A549 (cell line): Measurements from ENCODE around the gene SLC25A13. TPM values are rescaled to one million over a fixed set of nuclear protein-coding genes. Genes with fewer than 3 reads are reported as not detected.

Experiments used
- ATAC-seq, 2 experiments: fragments of 200-7000 bp in 1 of 2; fragments of >200 bp in 1 of 2; cut with Nextera tagmentation in 1 of 2; cut with Tn5 transposase in 1 of 2; 3 replicates each; pipeline versions ENCODE4 v1.8.0 to v1.9.1; 2018 to 2020; ENCODE audit warnings: mild to moderate bottlenecking in 1 of 2, moderate library complexity in 1 of 2
- CTCF ChIA-PET: fragments of 300-600 bp; sonication (Branson Sonifier 250); formaldehyde crosslinking; extraction: SDS; loops from one replicate; lab custom pipeline; 2021; ENCODE audit warnings: antibody characterized with exemption, inconsistent platforms; lab: Yijun Ruan, JAX
- POLR2A ChIA-PET: fragments of 350-600 bp; formaldehyde crosslinking; extraction: SDS; loops from one replicate; lab custom pipeline; 2021; ENCODE audit warnings: antibody characterized with exemption, inconsistent platforms; lab: Yijun Ruan, JAX
- DNase-seq, 2 experiments: peaks; one replicate each; pipeline versions ENCODE4 v3.0.0 to v3.0.0-alpha.2; 2011 to 2016; ENCODE audit warnings: low read depth in 1 of 2, low spot score in 1 of 2
- FAIRE-seq: peaks from 2 replicates; lab custom pipeline; 2011; peaks lifted over from hg19 to GRCh38; lab: Jason Lieb, UNC
- H3K27ac ChIP-seq, 2 experiments: fragments of >200 bp; sonication (Bioruptor Twin); formaldehyde crosslinking; 3 replicates each; pipeline ENCODE4 v1.5.1; 2016 to 2017
- H3K4me1 ChIP-seq: fragments of >200 bp; sonication (Bioruptor Twin); formaldehyde crosslinking; 3 replicates; pipeline ENCODE4 v1.6.1; 2016
- H3K4me2 ChIP-seq: fragments of >200 bp; sonication (Bioruptor Twin); formaldehyde crosslinking; 3 replicates; pipeline ENCODE4 v1.6.1; 2016
- H3K4me3 ChIP-seq: fragments of >200 bp; sonication (Bioruptor Twin); formaldehyde crosslinking; 3 replicates; pipeline ENCODE4 v1.5.1; 2016
- H3K9me3 ChIP-seq: fragments of >200 bp; sonication (Bioruptor Twin); formaldehyde crosslinking; 3 replicates; pipeline ENCODE4 v1.6.1; 2016
- BHLHE40 ChIP-seq: IDR thresholded peaks from 2 replicates; pipeline ENCODE4 v1.6.1; 2012; ENCODE audit warnings: low read depth, low read length, inconsistent platforms
- CBX8 ChIP-seq: fragments of 200-600 bp; sonication (generic); IDR thresholded peaks from 2 replicates; pipeline ENCODE4 v1.6.1; 2016
- CHD2 ChIP-seq: fragments of 150-350 bp; IDR thresholded peaks from 2 replicates; pipeline ENCODE4 v1.6.1; 2014; ENCODE audit warnings: low read length; ENCODE audit not compliant: partially characterized antibody
- EHF ChIP-seq: fragments of 250-450 bp; sonication (Bioruptor Pico); IDR thresholded peaks from 2 replicates; pipeline ENCODE4 v1.5.0; 2020; ENCODE audit warnings: mild to moderate bottlenecking
- ESRRA ChIP-seq: fragments of 150-350 bp; IDR thresholded peaks from 2 replicates; pipeline ENCODE4 v1.6.1; 2014; ENCODE audit warnings: mild to moderate bottlenecking, low read length, borderline replicate concordance
- HMGXB4 ChIP-seq: fragments of 250-450 bp; sonication (Bioruptor Pico); IDR thresholded peaks from 2 replicates; pipeline ENCODE4 v1.5.0; 2021; ENCODE audit warnings: mild to moderate bottlenecking, moderate library complexity, borderline replicate concordance
- HOXB13 ChIP-seq: fragments of 250-450 bp; sonication (Bioruptor Pico); IDR thresholded peaks from 2 replicates; pipeline ENCODE4 v1.5.0; 2020; ENCODE audit warnings: low read depth, mild to moderate bottlenecking, moderate library complexity
- TP53 ChIP-seq: fragments of 250-450 bp; sonication (Bioruptor Pico); IDR thresholded peaks from 2 replicates; pipeline ENCODE4 v1.5.0; 2021; ENCODE audit warnings: mild to moderate bottlenecking, moderate library complexity
- WGBS: methylation state at CpG from one replicate; pipeline ENCODE4 v1.1.6; 2017; ENCODE audit errors: missing lambda C conversion rate; 5-methylcytosine and 5-hydroxymethylcytosine counted together
- polyA plus RNA-seq, 4 experiments: library from polyadenylated mRNA; depleted of rRNA in 3 of 4; stranded (reverse); fragments of >200 nt; fragmentation: RNase III in 1 of 4; extraction: RNeasy Plus Mini Kit Qiagen cat#74134 plus additional on column Dnase treatment in 1 of 4; gene quantifications; 2 replicates in 3 of 4; 3 replicates in 1 of 4; pipeline ENCODE4 v1.2.3, GENCODE V29; 2011 to 2017
- TF ChIP-seq, protein P1 (sequence below): fragments of 200-600 bp; sonication (generic); IDR thresholded peaks from 2 replicates; pipeline ENCODE4 v1.6.1; 2016; ENCODE audit warnings: antibody characterized with exemption, mild to moderate bottlenecking, moderate library complexity
- TF ChIP-seq, protein P2 (sequence below): IDR thresholded peaks from 2 replicates; pipeline ENCODE4 v1.6.1; 2012

Gene SLC25A13
- polyA plus RNA-seq, 2 of the 4 experiments (the other 2 are of a cell fraction): 32.7 to 51.0 TPM

DNA sequence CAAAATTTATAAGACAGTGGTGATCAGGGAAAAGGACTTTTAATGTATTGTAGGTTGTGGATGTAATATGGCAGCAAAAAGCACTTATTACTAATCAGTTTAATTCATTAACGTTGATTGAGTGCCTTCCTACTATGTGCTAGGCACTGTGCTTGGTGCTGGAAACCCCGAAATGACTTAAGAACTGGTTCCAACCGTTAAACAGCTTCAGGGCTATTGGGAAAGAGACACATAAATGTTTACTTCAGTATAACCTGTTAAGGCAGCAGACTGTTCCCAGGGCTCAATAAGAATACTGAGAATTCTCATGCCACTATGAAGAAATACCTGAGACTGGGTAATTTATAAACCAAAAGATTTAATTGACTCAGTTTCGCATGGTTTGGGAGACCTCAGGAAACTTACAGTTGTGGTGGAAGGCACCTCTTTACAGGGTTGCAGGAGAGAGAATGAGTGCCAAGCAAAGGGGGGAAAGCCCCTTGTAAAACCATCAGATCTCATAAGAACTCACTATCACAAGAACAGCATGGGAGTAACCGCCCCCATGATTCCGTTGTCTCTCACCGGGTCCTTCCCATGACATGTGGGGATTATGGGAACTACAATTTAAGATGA lies 1.1 kb upstream of the SLC25A13 start:
- no peaks in the 10 kb centered on the region for H3K9me3 ChIP-seq
- FAIRE-seq: no peak
- TF ChIP-seq HOXB13 (CRISPR knock-in tag) (no peak), ESRRA (no peak), CHD2 (no peak), EHF (CRISPR knock-in tag) (no peak), TP53 (no peak), HMGXB4 (CRISPR knock-in tag) (no peak), CBX8 (no peak)
- TF ChIP-seq, protein P1, sequence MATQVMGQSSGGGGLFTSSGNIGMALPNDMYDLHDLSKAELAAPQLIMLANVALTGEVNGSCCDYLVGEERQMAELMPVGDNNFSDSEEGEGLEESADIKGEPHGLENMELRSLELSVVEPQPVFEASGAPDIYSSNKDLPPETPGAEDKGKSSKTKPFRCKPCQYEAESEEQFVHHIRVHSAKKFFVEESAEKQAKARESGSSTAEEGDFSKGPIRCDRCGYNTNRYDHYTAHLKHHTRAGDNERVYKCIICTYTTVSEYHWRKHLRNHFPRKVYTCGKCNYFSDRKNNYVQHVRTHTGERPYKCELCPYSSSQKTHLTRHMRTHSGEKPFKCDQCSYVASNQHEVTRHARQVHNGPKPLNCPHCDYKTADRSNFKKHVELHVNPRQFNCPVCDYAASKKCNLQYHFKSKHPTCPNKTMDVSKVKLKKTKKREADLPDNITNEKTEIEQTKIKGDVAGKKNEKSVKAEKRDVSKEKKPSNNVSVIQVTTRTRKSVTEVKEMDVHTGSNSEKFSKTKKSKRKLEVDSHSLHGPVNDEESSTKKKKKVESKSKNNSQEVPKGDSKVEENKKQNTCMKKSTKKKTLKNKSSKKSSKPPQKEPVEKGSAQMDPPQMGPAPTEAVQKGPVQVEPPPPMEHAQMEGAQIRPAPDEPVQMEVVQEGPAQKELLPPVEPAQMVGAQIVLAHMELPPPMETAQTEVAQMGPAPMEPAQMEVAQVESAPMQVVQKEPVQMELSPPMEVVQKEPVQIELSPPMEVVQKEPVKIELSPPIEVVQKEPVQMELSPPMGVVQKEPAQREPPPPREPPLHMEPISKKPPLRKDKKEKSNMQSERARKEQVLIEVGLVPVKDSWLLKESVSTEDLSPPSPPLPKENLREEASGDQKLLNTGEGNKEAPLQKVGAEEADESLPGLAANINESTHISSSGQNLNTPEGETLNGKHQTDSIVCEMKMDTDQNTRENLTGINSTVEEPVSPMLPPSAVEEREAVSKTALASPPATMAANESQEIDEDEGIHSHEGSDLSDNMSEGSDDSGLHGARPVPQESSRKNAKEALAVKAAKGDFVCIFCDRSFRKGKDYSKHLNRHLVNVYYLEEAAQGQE: no peak
- DNase-seq: no peak
- H3K27ac ChIP-seq: no peak overlapping the region
- ChIA-PET POLR2A (no interaction called here), CTCF (interaction anchor here (1.5 kb wide), 1 partner anchor 10 kb away, joined by 3 read pairs; no protein-coding TSS in a partner anchor)
- H3K4me2 ChIP-seq: peak overlapping the region; percentile 98
- H3K4me1 ChIP-seq: peaks cover 10% of the 10 kb centered on the region
- no peak for ATAC-seq
- no peak overlapping the region for H3K4me3 ChIP-seq
- WGBS: 84% methylated on average over 7 of the region's 7 CpGs

GRCh38 chr7:96322373-96322695 lies 436 bp upstream of the SLC25A13 start:
- TF ChIP-seq, protein P2, sequence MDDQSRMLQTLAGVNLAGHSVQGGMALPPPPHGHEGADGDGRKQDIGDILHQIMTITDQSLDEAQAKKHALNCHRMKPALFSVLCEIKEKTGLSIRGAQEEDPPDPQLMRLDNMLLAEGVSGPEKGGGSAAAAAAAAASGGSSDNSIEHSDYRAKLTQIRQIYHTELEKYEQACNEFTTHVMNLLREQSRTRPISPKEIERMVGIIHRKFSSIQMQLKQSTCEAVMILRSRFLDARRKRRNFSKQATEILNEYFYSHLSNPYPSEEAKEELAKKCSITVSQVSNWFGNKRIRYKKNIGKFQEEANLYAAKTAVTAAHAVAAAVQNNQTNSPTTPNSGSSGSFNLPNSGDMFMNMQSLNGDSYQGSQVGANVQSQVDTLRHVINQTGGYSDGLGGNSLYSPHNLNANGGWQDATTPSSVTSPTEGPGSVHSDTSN: no peak
- TF ChIP-seq, protein P1: peak; percentile 80; the same call in 1 of the 2 replicates
- TF ChIP-seq BHLHE40: no peak
- POLR2A ChIA-PET: no interaction called here
- Histone ChIP-seq H3K9me3 (no peaks in the 10 kb centered on the region), H3K4me3 (peak overlapping the region; percentile 93), H3K4me2 (peak overlapping the region; percentile 98), H3K4me1 (peaks cover 10% of the 10 kb centered on the region), H3K27ac (peak overlapping the region; percentile 97 to 99)
- FAIRE-seq (no peak), DNase-seq (no peak), ATAC-seq (no peak)
- CTCF ChIA-PET: no interaction called here
- WGBS: 26% methylated on average over 9 of the region's 9 CpGs
